GM12878 (cell line): Measurements from ENCODE around the gene OR2V1.

Experiments used
- CTCF ChIP-seq, 3 experiments: IDR thresholded peaks in 2 of 3; conservative IDR thresholded peaks in 1 of 3; 2 replicates each; pipeline ENCODE4 v1.5.1; 2011; ENCODE audit warnings: low read depth in 3 of 3, low read length in 3 of 3, mild to moderate bottlenecking in 3 of 3, control low read depth in 2 of 3, moderate library complexity in 2 of 3, inconsistent platforms in 1 of 3, mixed read lengths in 1 of 3; ENCODE audit not compliant: control insufficient read depth in 2 of 3, insufficient read depth in 1 of 3; ENCODE audit errors: extremely low read depth in 1 of 3
- HDGF ChIP-seq: fragments of 450-650 bp; IDR thresholded peaks from 2 replicates; pipeline ENCODE4 v1.6.1; 2016; ENCODE audit warnings: antibody characterized with exemption

- TF ChIP-seq CTCF (IDR thresholded peaks at IDR 0.05 in 2 of 3, conservative IDR thresholded peaks at IDR 0.05 in 1 of 3; ENCODE audit: control insufficient read depth in 2 of 3, extremely low read depth in 1 of 3, insufficient read depth in 1 of 3, low read depth in 3 of 3, low read length in 3 of 3) (no peak), HDGF (no peak)
These were observed 31.3 kb downstream of the OR2V1 start for GRCh38 chr5:181099602-181100086.
